ENCODE data around the gene RPL27A.
A peak's percentile ranks its signal among the peaks of the same experiment; 100 is the strongest.

- TF ChIP-seq POLR2AphosphoS5 (IDR thresholded peaks at IDR 0.05) (peak; percentile 100), POLR2A (IDR thresholded peaks at IDR 0.05) (peak; percentile 99 to 100), EP300 (IDR thresholded peaks at IDR 0.05) (peak in 2 of 4 donors; percentile 3 to 23)
- TF ChIP-seq, protein P1, sequence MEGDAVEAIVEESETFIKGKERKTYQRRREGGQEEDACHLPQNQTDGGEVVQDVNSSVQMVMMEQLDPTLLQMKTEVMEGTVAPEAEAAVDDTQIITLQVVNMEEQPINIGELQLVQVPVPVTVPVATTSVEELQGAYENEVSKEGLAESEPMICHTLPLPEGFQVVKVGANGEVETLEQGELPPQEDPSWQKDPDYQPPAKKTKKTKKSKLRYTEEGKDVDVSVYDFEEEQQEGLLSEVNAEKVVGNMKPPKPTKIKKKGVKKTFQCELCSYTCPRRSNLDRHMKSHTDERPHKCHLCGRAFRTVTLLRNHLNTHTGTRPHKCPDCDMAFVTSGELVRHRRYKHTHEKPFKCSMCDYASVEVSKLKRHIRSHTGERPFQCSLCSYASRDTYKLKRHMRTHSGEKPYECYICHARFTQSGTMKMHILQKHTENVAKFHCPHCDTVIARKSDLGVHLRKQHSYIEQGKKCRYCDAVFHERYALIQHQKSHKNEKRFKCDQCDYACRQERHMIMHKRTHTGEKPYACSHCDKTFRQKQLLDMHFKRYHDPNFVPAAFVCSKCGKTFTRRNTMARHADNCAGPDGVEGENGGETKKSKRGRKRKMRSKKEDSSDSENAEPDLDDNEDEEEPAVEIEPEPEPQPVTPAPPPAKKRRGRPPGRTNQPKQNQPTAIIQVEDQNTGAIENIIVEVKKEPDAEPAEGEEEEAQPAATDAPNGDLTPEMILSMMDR (IDR thresholded peaks at IDR 0.05): peak in 2 of 4 experiments; percentile 22 to 25
Observed at GRCh38 chr11:8682303-8683114, at the start of gene RPL27A, which contains the start of gene TRIM66.
